ENCODE data around the gene MCM10.

DNA sequence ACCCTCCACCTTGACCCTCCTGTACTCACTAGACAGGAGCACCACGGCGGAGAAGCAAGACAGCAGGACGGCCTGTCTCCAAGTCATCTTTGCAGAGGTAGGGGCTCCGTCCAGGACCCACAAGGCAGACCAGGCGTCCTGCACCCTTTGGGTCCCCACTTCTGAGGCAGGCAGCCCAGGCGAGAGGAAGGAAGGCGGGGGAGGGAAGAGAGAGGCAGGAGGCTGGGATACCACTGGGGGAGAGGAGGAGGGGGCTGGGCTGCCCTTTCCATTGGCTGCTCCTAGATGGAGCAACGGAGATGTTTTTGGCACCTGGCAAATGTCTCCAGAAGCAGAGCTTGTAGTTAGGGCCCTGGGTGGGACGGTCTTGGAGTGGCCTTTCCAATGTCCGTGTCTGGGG is 72.8 kb downstream of the MCM10 start, which contains the start of gene UCMA:
- TF ChIP-seq, protein P1, sequence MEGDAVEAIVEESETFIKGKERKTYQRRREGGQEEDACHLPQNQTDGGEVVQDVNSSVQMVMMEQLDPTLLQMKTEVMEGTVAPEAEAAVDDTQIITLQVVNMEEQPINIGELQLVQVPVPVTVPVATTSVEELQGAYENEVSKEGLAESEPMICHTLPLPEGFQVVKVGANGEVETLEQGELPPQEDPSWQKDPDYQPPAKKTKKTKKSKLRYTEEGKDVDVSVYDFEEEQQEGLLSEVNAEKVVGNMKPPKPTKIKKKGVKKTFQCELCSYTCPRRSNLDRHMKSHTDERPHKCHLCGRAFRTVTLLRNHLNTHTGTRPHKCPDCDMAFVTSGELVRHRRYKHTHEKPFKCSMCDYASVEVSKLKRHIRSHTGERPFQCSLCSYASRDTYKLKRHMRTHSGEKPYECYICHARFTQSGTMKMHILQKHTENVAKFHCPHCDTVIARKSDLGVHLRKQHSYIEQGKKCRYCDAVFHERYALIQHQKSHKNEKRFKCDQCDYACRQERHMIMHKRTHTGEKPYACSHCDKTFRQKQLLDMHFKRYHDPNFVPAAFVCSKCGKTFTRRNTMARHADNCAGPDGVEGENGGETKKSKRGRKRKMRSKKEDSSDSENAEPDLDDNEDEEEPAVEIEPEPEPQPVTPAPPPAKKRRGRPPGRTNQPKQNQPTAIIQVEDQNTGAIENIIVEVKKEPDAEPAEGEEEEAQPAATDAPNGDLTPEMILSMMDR (IDR thresholded peaks at IDR 0.05) = no peak
- TF ChIP-seq EP300 (IDR thresholded peaks at IDR 0.05) = no peak
